Muscle layer of colon (tissue), 2 donors: Measurements from ENCODE around the gene ETV6.

ENCODE experiments used
- H3K27ac ChIP-seq: one replicate; pipeline ENCODE4 v1.7.0; 2013; ENCODE audit warnings: low read depth, mild to moderate bottlenecking, low read length, moderate library complexity
- H3K27me3 ChIP-seq, 2 donors: one replicate each; pipeline ENCODE4 v1.7.0; 2013; ENCODE audit warnings: low read length in 2 of 2, mild to moderate bottlenecking in 2 of 2; ENCODE audit not compliant: insufficient read depth in 2 of 2, control insufficient read depth in 1 of 2
- H3K36me3 ChIP-seq: one replicate; pipeline ENCODE4 v1.7.0; 2013; ENCODE audit warnings: mild to moderate bottlenecking, low read length; ENCODE audit not compliant: insufficient read depth
- H3K4me1 ChIP-seq: one replicate; pipeline ENCODE4 v1.7.0; 2013; ENCODE audit warnings: mild to moderate bottlenecking, low read length; ENCODE audit not compliant: insufficient read depth
- H3K4me3 ChIP-seq, 2 donors: one replicate each; pipeline ENCODE4 v1.7.0; 2013; ENCODE audit warnings: low read length in 2 of 2, low read depth in 1 of 2, mild to moderate bottlenecking in 1 of 2, moderate library complexity in 1 of 2
- H3K9ac ChIP-seq: one replicate; pipeline ENCODE4 v1.7.0; 2013; ENCODE audit warnings: low read length
- H3K9me3 ChIP-seq: one replicate; pipeline ENCODE4 v1.7.0; 2013; ENCODE audit warnings: mild to moderate bottlenecking, low read length
- donor health status: abdominal sarcoma.
- donor health status: Adenocarcinoma of cecum.

ETV6 gene

DNA sequence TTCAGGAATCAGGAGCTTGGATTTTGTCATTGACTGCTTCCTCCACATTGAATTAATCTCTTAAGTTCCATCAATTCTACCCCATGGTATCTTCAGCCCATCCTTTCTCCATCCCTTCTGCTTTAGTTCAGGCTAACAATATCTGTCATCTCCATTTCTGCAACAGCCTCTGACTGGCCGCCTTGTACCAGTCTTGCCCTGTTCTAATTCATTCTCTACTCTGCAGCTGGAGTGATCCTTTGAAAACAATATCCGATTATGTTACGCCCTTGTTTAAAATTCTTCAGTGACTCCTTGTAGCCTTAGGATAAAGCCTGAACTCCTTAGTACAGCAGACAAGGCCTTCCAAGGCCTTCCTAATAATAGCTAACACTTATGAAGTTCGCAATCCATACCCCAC lies 170.2 kb downstream of the ETV6 start:
- no peak overlapping the region for H3K27ac ChIP-seq
- H3K9me3 ChIP-seq = no peaks in the 10 kb centered on the region
- H3K4me1 ChIP-seq = peaks cover 21% of the 10 kb centered on the region
- H3K9ac ChIP-seq = no peak overlapping the region
- no peak overlapping the region for H3K4me3 ChIP-seq
- no peaks in the 10 kb centered on the region for H3K27me3 ChIP-seq
- H3K36me3 ChIP-seq = no peaks in the 10 kb centered on the region

GRCh38 chr12:11820476-11820875 lies 171.0 kb downstream of the ETV6 start:
- H3K27me3 ChIP-seq = no peaks in the 10 kb centered on the region
- H3K4me3 ChIP-seq = no peak overlapping the region
- H3K9ac ChIP-seq = no peak overlapping the region
- peaks cover 14% of the 10 kb centered on the region for H3K4me1 ChIP-seq
- no peaks in the 10 kb centered on the region for H3K36me3 ChIP-seq
- H3K9me3 ChIP-seq = no peaks in the 10 kb centered on the region
- no peak overlapping the region for H3K27ac ChIP-seq

GRCh38 chr12:11821386-11822080 lies 172.1 kb downstream of the ETV6 start:
- Histone ChIP-seq H3K4me1 (peaks cover 18% of the 10 kb centered on the region), H3K36me3 (no peaks in the 10 kb centered on the region), H3K27ac (no peak overlapping the region), H3K4me3 (no peak overlapping the region), H3K9me3 (no peaks in the 10 kb centered on the region), H3K9ac (no peak overlapping the region), H3K27me3 (no peaks in the 10 kb centered on the region)

DNA sequence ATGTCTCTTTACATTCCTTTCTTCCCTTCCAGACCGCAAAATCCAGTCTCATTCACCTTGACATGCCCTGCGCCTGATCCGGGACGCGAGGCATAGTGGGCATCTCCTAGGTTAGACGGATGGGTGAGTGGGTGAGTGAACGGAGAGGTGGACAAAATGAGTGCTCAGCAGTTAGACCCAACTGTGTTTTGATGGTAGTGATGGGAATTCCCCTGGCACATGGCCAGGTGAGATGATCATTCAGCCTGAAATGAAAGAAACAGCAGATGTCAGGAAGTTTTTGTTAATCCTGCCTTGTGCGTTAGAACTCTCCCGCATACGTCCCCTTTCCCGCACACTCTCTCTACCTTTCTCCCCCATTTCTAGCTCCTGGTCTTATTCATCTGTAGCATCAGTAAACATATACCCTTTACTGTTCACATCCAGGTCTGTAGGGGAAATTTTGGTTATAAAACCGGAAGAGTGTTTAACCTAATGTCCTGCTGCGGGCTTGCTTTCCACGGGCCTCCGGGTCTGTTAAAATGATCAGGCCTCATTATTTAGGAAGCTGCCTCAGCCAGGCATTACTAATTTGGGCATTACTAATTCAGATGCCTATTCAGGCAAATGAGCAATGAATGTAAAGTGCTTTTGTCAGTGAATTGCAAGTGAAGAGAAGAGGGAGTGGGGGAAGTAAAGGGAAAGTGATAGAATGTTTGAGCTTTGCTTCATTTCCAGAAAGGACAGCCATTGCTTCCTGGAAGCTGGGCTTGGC lies 172.8 kb downstream of the ETV6 start:
- Histone ChIP-seq H3K4me1 (peaks cover 24% of the 10 kb centered on the region), H3K27me3 (no peaks in the 10 kb centered on the region), H3K9me3 (no peaks in the 10 kb centered on the region), H3K36me3 (no peaks in the 10 kb centered on the region), H3K9ac (no peak overlapping the region), H3K4me3 (no peak overlapping the region), H3K27ac (peak overlapping the region; percentile 28)

GRCh38 chr12:11823043-11823442 lies 173.6 kb downstream of the ETV6 start:
- peak overlapping the region; percentile 28 for H3K27ac ChIP-seq
- H3K9ac ChIP-seq = no peak overlapping the region
- no peaks in the 10 kb centered on the region for H3K9me3 ChIP-seq
- no peak overlapping the region for H3K4me3 ChIP-seq
- H3K36me3 ChIP-seq = no peaks in the 10 kb centered on the region
- no peaks in the 10 kb centered on the region for H3K27me3 ChIP-seq
- H3K4me1 ChIP-seq = peaks cover 29% of the 10 kb centered on the region

GRCh38 chr12:11823593-11823992 lies 174.1 kb downstream of the ETV6 start:
- no peaks in the 10 kb centered on the region for H3K36me3 ChIP-seq
- no peaks in the 10 kb centered on the region for H3K9me3 ChIP-seq
- H3K4me1 ChIP-seq = peaks cover 31% of the 10 kb centered on the region
- no peaks in the 10 kb centered on the region for H3K27me3 ChIP-seq
- H3K27ac ChIP-seq = no peak overlapping the region
- no peak overlapping the region for H3K4me3 ChIP-seq
- no peak overlapping the region for H3K9ac ChIP-seq

DNA sequence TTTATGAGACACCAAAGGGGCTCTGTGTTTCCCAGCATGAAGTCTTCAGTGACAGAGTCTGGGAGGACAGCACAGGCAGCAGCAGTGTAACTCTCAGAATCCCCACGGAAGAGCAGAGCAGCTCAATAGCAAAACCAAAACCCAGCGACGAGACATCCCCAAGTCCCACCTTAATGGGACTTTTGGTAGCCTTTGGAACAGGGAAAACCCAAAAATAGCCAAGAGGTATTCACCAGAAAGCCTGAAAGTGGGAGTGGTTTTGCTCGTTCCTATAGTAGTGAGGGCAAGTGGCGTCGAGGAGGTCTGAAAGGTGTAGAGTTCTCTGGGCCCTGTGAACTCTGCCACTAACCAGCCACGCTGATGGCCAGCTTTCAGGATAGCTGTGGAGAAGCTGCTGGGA lies 174.6 kb downstream of the ETV6 start:
- Histone ChIP-seq H3K4me3 (no peak overlapping the region), H3K4me1 (peaks cover 35% of the 10 kb centered on the region)

DNA sequence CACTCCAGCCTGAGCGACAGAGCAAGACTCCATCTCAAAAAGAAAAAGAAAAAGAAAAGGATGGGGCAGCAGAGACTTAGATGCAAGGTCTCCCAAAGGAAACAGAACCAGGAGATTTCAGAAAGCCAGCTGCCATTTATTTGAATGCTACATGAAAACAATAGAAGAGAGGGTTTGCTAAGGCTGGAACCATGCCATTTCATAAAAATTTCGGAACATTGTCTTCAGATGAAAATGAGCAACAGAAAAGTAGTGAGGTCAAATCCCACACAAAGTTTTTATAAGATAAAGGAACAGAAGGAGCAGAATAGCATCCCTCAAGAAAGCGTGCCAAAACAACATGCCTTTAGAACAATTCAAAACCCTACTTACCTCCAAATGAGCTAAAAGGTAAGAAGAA lies 175.3 kb downstream of the ETV6 start:
- no peaks in the 10 kb centered on the region for H3K36me3 ChIP-seq
- H3K4me3 ChIP-seq = no peak overlapping the region
- H3K27me3 ChIP-seq = no peaks in the 10 kb centered on the region
- no peak overlapping the region for H3K9ac ChIP-seq
- peaks cover 42% of the 10 kb centered on the region for H3K4me1 ChIP-seq
- no peak overlapping the region for H3K27ac ChIP-seq
- no peaks in the 10 kb centered on the region for H3K9me3 ChIP-seq

More for the DNA sequence above, 174.6 kb downstream of the ETV6 start:
- Histone ChIP-seq H3K27ac (no peak overlapping the region), H3K9me3 (no peaks in the 10 kb centered on the region), H3K27me3 (no peaks in the 10 kb centered on the region), H3K36me3 (no peaks in the 10 kb centered on the region), H3K9ac (no peak overlapping the region)

- H3K27me3 ChIP-seq = no peaks in the 10 kb centered on the region
- no peaks in the 10 kb centered on the region for H3K36me3 ChIP-seq
- no peak overlapping the region for H3K27ac ChIP-seq
- no peak overlapping the region for H3K4me3 ChIP-seq
- H3K9ac ChIP-seq = no peak overlapping the region
- no peaks in the 10 kb centered on the region for H3K9me3 ChIP-seq
- H3K4me1 ChIP-seq = peaks cover 47% of the 10 kb centered on the region
These were observed 175.8 kb downstream of the ETV6 start for GRCh38 chr12:11825278-11825677.

DNA sequence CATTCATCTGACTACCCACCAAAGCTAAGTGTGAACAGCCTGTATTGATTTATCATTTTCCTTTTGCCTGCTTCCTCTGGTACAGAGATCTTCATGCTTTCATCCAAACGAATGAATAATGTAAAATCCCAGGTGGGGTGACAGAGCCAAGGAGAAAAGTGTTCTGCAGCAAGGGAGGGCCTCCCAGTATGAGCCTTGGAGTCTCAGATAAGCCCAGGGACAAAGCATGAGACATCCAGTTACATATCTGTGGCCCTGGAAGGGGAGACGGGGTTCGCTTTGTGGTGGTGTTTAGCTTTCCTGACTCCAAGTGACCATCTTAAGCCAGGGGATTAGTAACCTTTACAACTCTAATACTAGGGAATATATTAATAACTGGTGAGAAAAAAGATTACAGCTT lies 177.1 kb downstream of the ETV6 start:
- Histone ChIP-seq H3K4me1 (peaks cover 51% of the 10 kb centered on the region), H3K36me3 (no peaks in the 10 kb centered on the region), H3K27ac (no peak overlapping the region), H3K9me3 (no peaks in the 10 kb centered on the region), H3K9ac (no peak overlapping the region), H3K27me3 (no peaks in the 10 kb centered on the region), H3K4me3 (no peak overlapping the region)

DNA sequence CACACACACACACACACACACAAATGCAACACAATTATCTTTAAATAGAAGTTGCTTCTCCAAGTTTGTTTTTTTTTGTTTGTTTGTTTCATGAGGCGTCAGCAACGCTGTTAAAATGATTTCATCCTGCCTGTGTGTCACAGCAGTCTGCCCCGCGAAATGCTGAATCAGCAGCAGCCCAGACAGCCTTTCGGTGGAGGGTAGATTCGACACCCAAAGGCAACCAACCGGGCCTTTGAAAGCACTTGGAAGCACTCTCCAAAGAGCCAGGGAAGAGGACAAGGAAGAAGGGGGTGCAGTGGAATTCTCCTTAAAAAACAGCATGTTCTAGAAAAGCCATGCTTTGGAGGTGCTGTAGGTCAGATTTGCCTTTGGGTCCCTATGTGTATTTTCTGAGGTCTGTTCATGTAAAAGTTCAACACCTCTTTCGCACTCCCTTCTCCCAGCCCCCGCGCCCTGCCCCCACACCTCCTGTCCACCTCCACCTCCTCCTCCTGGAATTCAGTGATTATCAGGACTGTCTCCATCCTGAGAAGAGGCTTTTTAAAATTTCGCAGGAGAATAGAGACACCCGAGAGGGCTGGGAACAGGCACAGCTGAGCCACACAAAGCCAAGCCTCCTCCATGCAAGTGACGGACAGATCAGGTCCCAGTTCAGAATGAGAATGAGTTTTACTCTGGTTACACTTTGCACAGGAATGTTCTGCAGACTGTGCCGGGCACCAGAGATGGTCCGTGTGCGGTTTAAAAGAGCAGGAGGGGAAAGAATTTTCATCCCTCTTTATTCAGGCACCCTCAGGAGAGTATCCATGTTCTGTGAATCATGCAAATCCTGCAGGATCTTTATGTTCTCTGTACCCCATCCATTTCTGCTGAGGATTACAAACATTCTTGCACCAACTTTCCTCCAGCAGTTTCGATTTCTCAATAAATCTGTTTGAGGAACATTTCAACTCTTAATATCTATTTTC lies 177.9 kb downstream of the ETV6 start:
- Histone ChIP-seq H3K36me3 (no peaks in the 10 kb centered on the region), H3K4me3 (peak overlapping the region in 1 of 2 donors; percentile 25), H3K9me3 (no peaks in the 10 kb centered on the region), H3K9ac (peak overlapping the region; percentile 2), H3K27me3 (no peaks in the 10 kb centered on the region), H3K27ac (peak overlapping the region; percentile 28), H3K4me1 (peaks cover 44% of the 10 kb centered on the region)
